Caki2 (cell line): ENCODE results near the gene CASZ1. TPM values are rescaled to one million over a fixed set of nuclear protein-coding genes. Genes with fewer than 3 reads are reported as not detected.
A peak's percentile ranks its signal among the peaks of the same experiment; 100 is the strongest.

Source experiments
- DNase-seq: peaks from one replicate; pipeline ENCODE4 v3.0.0-alpha.2; 2015; ENCODE audit warnings: low read depth
- in situ Hi-C: cut with HindIII; loops from 2 replicates; pipeline ENCODE4 v1.10.0; 2016; ENCODE audit warnings: low sequenced_read_pairs, low pct_unique_long_range_greater_than_20kb, mixed read lengths
- total RNA-seq: library from RNA; depleted of rRNA; stranded (reverse); fragments of >200 nt; shearing (Covaris generic); gene quantifications from 2 replicates; pipeline ENCODE4 v1.2.3, GENCODE V29; 2014; ENCODE audit warnings: low replicate concordance

Gene CASZ1
- total RNA-seq, 1 experiment from 2014 or later, result 3.7 TPM

DNA sequence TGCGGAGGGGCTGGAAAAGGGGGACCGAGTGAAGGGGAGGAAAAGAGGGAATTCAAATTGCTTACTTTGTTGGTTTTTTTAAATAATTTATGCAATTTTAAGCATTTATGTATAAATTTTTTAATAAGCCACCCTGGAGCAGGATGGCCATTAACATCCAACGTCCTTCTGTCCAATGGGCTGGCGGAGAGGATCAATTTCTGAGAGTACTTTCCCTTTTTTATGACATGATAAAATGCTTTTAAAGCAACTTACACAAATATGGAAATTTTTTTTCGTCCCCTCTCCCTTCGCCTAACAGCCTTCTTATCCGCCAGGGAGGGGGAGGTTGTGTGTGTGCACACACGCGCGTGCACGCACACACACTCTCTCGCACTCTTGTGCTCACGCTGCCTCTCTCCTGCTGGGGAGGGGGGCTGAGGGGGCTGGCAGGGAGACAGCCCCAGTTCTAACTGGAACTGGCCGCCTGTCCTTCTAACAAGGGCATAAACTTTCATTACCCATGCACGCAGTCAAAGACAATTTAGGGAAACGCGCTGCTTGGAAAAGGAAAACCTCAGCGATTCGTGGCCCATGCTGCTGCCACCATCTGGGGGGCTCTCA is 123.2 kb downstream of the CASZ1 start:
- in situ Hi-C loops, result no loop called here
- no peak for DNase-seq

DNA sequence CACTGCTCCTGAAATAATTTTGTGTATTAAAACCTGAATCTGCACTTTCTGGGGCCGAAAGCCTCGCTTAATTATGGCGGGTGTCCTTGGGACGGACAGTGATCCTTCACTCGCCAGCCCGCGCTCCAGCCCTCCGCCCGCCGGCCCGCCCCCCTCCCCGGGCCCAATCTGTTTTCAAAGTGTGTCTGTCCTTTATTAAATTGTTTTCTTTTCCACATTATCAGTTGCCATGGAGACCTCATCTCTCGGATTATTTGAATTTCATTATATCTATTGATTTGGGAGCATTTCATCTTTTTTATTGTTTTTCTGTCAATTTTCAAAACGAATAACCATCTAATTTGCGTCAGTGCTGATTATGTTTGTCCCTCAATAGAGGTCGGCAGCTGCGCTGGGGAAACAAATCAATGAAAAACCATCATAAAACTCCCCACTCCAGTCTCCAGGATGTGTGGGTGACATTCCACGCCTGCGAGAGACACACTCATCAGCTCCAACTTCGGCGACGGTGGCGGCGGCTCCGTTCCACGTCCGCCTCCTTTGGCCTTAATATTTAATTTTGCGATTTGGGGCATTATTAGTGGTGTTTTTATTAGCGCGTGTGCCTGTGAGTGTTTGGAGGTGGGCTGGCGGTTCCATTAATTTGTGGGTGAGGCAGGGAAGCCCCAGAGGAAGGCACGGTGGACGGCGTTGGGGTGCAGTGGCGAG is 123.9 kb downstream of the CASZ1 start:
- DNase-seq, result no peak
- in situ Hi-C loops, result no loop called here

DNA sequence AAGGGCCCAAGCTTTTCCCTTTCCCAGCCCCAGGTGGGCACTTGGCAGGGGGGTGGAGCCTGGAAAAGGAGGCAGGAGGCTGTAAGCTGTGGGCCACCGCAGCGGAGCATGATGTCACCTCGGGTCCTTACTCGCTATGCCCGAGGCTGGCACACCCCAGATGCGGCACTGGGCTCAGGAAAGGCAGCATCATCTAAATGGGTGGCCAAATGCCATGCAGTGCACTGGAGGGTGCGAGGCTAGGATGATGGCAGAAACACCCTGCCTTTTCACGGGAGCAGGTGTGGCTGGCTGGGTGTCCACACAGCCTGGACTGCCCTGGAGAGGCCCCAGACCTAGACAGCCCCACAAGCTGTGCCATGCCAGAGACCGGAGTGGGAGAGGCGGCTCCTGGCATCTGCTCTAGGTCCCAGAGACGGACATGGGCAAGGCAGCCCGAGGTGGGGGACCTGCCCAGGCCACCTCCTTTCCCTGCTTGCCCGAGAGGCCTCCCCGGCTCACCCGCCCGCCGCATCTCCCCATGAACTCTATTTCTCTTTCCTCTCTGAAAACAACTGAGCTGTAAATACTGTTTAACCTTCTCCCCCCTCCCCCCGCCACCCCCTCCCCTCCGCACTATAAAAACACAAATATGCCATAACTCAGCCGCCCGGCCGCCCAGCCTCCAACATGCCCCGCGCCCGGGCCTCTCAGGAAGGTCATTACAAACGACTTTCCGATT is 124.7 kb downstream of the CASZ1 start:
- in situ Hi-C loops, result no loop called here
- no peak for DNase-seq

DNA sequence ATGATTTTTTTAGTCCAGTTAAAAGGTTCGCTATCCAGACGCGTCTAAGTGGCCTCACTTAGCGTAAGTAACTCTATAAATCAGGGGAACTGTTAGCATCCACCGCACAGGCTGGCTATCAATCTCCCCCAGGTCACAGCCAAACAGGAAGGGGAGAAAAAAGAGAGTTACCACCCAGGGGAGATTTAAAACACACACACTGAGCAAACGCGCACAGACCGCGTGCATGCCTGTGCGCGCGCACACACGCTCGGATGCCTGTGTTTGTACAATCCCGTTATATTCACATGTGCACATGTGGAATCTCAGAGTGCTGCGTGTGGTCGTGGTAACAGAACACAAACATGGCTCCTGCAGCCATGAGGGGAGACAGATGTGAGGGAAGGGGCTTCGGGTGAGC is 125.4 kb downstream of the CASZ1 start:
- no peak for DNase-seq
- in situ Hi-C loops, result no loop called here

DNA sequence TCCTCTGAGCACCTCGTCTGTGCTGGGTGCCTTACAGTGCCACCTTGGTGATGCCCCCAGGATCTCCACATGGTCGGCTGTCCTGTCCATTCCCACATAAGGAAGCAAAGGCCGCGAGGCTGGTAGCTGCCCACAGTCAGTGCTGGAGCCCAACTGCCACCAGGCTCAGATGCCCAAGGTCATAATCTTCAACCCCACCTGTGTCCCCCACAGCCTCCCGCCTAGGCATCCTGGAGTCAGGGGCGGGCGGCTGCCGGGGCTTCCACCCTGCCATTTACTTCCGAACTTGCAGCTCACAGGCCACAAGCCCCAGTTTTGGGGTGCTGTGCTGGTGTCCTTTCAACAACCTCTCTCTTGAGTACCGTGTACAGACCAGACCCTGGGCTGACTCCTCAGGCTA is 126.3 kb downstream of the CASZ1 start:
- no peak for DNase-seq
- in situ Hi-C loops, result no loop called here

DNA sequence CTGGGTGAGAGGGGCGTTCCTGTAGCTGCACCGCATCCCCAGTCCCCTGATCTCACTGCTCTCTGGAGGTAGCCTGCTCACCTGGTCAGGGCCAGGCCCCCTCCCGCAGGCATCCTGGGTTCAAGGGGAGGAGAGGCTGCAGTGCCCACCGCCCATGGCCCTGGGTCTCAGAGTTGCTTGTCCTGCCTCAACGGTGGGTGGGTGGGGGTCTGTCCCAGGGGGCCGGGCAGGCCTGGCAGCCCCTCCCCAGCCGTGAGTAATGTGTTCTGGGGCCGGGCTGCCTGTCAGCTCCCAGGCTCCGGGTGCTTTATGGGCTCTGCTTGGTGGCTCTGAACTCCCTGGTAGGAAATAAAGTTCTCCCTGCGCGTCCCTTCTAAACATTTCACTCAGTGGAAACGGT is 126.9 kb downstream of the CASZ1 start:
- in situ Hi-C loops, result no loop called here
- no peak for DNase-seq

DNA sequence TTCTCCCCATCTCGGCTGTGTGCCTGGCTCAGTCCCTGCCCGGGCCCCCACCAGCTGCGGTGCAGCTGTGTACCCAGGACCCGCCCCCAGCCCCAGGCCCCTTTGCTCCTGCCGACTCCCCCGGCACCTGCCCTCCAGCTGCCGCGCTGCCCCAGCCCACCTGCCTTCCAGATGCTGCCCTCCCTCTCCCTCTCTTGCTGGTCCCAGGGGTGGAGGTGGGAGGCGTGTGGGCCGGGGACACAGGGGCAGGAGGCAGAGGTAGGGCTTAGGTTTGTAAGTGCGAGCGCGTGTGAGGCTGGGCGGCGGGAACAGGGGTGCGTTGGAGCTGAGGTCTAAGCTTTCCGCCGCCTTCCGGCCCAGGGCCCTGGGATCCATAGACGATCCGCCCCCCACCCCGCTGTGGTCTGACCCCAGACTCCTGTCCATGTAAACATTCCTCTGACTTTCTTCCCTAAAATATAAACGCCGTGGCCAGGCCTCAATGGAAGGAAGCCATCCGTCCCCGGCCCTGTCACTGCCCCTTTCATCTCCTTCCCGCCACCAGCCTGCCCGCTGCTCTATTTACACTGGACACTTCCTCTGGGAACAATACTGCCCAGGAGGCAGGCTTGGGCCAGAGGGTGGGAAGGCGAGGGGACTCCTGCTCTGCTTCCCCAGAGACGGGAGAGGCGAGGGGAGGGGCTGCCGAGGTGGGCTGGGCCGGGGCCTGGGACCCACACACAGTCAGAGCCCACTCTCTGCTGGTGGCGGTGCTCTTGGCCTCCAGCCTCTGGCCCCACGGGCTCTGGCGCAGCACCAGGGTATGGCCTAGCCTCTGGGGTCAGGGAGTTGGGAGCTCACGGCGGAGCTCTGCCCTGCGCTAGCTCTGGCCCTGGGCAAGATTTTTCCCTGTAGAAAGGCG is 128.3 kb downstream of the CASZ1 start:
- in situ Hi-C loops, result no loop called here
- no peak for DNase-seq

DNA sequence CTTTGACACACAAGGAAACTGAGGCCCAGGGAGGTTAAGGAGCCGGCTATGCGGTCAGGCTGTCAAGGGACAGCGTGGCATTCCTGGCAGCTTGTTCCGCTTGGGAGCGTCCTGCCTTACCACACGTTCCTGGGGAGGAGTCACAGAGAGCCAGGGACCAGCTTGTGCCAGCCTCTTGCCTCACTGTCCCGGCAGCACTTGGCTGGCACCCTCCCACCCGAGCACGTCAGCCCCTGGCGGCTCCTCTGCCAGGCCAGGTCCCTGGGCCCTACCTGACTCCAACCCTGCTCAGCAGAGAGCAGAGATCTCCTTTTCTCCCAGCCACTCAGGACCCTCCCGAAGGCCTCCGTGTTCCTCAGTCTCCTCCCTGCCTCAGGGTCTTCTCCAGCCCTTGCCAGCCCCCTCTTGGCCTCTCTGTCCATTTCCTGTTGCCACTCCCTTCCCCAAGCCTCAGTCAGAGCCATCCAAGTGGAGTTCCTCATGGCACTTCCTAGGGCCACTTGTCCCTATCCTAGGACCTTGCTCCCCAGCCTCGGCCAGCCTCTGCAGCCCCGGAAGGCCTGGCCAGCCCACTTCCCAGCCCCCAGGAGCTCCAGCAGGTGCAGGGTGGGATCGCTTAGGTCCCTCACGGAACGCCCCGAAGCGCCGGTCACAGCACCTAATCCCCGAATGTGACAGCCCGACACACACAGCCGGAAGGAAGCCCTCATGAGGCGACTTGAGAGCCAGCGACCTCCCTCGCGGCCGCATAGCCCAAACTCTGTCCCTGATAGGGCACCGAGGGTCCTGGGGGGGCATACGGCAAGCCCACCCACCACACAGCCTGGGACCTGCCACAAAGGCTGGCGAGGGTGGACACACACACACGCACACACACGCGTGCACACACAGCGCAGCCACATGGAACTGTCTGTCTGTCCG is 130.3 kb downstream of the CASZ1 start:
- DNase-seq, result peak; percentile 12
- in situ Hi-C loops, result no loop called here

DNA sequence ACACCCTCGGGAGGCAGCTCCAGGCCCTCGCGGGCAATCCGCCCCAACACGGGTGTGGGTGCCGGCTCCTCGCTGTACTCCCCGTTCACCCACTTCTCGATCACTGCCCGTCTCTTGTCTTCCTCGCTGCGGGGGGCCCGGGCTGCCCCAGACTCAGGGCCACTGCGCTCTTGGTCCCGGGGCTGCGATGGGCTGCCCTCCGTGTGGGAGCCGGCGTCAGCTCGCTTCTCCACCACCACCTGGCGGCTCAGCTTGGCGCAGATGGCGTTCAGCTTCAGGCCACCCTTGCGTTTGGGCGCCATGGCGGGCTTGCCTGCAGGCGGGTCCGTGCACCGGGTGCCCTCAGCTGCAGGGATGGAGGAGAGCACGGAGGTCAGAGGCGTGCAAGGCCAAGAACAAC is 131.2 kb downstream of the CASZ1 start:
- in situ Hi-C loops, result no loop called here
- DNase-seq, result no peak

DNA sequence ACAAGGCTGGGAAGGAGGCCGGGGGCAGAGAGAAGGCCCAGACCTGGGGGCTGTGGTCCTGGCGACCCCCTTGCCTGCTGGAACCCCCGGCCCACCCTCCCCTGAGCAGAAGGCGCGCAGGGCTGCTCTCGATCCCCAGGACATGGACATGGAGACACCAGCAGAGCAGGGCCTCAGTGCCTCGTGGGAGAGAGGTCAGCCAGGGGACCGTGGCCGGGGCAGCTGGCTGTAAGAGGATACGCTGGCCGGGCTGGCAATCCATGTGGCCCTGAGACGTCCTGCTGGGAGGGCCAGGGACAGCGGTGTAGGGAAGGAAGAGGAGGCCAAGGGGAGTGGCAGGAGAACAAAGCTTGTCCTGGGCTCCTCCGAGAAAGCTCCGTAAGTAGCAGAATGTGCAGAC is 132.2 kb downstream of the CASZ1 start:
- in situ Hi-C loops, result no loop called here
- no peak for DNase-seq

DNA sequence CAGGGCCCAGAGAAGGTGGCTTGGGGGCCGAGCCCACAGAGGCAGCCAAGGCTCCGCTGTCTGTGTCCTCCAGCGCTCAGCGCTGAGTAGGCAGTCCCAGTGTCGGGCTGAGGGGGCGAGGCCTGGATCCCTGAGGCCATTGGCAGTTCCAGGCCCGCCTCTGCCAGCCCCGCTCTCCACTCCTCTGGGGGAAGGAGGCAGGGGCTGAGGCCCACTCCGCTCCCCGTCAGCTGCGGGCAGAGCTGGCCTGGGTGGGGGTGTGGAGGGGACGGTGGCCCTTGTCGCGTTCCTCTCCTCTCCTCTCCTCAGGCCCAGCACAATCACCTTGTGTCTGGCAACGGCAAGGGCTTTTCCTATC is 132.8 kb downstream of the CASZ1 start:
- in situ Hi-C loops, result no loop called here
- DNase-seq, result no peak

DNA sequence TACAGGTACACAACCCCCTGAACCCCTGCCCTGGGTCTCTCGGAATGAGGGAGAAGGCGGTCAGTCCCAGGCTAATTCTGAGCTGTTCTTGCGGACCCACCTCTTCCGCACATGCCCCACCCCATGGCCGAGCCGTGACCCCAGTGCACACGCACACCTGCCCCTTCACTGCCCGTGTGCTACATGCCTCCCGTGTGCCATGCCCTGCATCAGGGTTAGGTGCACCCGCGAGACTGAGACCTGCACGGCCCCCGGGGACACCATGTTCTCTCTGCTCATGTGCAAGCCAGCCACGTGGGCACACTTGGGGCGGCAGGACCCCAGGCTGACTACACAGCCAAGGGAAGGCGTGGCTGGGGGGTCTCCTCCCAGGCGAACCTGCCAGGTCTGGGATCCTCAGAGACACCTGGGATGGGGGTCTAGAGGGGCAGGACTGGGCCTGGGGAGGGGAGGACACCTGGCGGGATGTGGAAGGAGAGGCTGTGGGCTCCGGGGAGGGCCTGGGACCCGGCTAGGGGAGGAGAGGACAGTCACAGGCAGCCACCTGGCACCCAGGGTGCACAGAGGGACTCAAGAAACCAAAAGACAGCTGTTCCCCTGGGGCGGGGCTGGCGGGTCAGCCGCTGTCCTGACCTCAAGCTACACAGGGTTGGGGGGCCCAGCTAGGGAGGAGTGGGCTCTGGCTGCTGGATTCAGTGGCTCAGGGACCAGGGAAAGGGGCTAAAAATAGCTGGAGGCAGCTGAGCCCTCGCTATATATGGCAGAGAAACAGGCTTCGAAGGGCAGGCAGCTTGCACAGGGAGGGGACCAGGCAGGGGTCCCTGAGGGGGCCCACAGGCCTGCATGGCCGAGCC is 133.4 kb downstream of the CASZ1 start:
- DNase-seq, result no peak
- in situ Hi-C loops, result no loop called here

DNA sequence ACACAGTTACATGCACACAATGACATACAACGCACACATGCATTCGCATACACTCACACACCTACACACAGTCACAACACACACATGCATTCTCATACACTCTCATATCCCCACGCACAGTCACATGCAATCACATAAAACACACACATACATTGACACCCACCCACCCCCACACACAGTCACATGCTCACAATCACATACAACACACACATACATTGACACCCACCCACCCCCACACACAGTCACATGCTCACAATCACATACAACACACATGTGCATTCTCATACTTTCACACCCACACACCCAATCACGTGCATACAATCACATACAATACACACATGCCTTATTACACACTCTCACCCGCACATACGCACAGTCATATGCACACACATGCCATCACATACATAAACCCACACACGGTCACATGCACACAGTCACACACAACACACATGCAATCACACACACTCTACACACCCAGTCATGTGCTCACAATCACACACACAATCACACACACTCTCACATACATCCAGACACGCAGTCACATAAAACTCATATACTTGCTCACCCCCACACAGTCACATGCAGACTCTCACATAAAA is 134.3 kb downstream of the CASZ1 start:
- in situ Hi-C loops, result no loop called here
- no peak for DNase-seq

DNA sequence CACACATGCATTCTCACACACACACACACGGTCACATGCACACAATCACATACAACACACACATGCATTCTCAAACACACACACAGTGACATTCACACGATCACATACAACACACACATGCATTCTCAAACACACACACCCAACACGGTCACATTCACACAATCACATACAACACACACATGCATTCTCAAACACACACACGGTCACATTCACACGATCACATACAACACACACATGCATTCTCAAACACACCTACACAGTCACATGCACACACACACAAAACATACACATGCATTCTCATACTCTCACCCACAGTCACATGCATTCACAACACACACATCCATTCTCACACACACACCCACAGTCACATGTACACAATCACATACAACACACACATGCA is 135.0 kb downstream of the CASZ1 start:
- DNase-seq, result no peak
- in situ Hi-C loops, result no loop called here

DNA sequence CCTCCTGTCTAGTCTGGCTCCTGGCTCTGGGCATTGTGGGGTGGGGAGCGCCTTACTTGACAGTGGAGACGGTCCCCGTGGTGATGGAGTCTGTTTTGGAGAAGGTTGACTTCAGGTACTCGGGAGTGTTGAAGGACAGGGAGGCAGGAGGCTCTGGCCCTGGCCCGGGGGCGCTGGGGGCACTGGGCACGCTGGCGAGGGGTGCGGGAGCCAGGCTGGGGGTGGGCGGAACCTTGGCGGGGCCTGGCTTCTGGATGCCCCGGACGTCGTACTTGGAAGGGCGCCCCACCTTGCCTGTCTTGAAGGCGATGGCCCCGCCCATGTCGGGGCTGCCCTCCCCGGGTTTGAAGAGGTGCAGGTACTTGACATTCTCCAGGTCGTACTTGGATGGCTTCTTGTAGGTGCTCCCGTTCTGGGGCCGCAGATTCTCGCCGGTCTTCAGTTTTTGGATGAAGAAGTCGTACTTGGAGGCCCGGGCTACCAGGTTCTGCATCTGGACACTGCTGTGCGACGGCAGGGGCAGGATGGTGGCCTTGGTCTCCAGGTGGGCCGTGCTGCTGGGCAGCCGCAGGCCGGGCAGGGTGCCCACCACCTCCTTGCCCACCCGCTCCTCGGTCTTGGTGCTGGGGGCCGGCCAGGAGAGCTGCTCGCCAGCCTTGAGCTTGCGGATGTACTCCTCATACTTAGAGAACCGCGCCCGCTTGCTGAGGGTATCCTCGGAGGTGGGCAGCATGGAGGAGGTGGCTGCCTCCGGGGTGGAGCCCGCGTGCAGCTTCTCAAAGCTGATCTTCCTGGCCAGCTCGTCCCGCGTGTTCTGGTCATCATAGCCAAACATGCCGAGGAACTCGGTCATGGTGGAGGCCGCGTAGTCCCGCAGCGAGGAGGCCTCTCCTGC is 136.6 kb downstream of the CASZ1 start:
- in situ Hi-C loops, result no loop called here

DNA sequence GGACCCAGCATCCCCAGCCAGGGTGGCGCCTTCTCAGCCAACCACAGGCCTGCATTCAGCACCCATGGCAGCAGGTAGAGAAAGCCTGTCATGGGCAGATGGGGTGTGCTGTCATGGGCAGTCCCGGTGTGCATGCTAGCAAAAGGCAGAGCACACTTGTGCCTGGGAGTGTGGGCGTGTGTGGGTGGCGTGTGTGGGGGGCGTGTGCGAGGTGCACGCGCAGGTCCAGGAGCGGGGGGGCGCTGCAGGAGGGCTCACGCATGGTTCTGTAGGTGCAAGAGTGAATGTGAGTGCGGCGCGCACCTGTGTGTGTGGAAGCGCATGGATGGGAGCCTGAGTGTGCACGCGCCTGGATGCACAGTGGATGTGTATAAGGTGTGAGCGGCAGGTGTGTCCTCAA is 137.2 kb downstream of the CASZ1 start:
- no peak for DNase-seq
- in situ Hi-C loops, result no loop called here

More for the DNA sequence above, 136.6 kb downstream of the CASZ1 start:
- DNase-seq, result no peak
